ENCODE results near the gene BPIFB1. TPM values are rescaled to one million over a fixed set of nuclear protein-coding genes. Genes with fewer than 3 reads are reported as not detected.

The BPIFB1 gene
- total and polyA plus RNA-seq, 2 of the 8 experiments (the other 6 are each of a cell fraction or from before 2014, with no cell fraction given) = not detected

DNA sequence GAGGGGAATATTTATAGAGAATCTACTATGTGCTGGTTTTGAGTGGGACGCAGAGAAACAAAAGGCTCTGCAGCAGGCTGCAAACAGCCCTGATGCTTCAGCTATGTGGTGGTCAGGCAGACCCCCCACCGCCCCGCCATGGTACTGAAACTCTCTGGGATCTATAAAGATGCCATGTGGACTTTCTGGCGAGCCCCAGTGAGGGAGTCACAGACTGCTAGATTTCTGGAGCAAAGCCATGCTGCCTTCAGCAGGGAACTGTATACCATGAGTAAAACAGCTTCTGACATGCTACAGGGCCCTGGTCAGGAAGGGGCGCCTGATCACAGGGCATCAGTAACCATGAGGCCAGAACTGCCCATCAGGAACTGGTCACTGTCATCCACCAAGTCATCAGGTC is 19.2 kb upstream of the BPIFB1 start (continued):
- no peak for TF ChIP-seq TAF1 (IDR thresholded peaks at IDR 0.05; ENCODE audit: low read depth, low read length)

Data from H1 (cell line).